LNCAP (cell line): ENCODE data around the gene MED10.

Experiments
- CTCF ChIP-seq: fragments of 450-650 bp; IDR thresholded peaks from 2 replicates; pipeline ENCODE4 v1.5.1; 2017; ENCODE audit warnings: mild to moderate bottlenecking

MED10 gene

DNA sequence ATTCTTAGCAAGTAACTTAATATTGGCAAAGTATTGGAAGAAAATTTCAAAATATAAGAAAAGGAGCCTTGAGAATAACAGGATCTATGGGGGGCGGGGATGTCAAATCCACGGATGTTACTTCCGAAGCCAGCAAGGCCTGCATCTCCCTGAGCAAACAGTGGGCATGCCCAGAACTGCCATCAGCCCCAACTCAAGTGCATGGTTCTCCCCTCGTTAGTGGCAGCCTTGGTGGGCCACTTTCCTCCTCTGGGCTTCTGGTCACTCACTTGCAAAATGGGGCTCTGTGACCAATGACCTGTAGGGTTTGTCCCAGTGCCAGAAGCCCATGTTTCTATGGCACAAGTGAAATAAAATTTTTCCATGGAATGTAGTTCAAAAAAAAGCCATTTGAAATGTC lies 27.2 kb upstream of the MED10 start:
- no peak for TF ChIP-seq CTCF

GRCh38 chr5:6404129-6404528 lies 25.8 kb upstream of the MED10 start:
- no peak for TF ChIP-seq CTCF

GRCh38 chr5:6403416-6403815 lies 25.1 kb upstream of the MED10 start:
- TF ChIP-seq CTCF, result no peak

- no peak for TF ChIP-seq CTCF
Observed at GRCh38 chr5:6402939-6403338, 24.6 kb upstream of the MED10 start.

DNA sequence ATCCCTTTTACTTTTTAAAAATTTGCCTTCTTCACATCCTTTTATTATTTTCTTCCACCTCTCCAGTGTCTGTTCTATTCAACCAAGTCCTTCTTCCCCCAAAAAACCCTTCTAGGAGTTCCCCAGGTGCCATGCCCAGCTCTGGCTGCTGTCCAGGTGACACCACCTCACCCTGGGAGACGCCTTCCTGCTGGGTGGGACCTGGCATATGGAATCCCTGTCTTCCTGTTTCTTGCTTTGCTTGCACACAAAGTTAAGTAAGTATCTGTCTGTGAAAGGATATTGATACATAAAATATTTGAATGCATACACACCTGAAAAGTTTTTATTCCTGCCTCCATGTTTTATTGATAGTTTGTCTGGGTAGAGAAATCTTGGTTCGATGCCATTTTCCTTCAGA lies 23.1 kb upstream of the MED10 start:
- TF ChIP-seq CTCF, result no peak

DNA sequence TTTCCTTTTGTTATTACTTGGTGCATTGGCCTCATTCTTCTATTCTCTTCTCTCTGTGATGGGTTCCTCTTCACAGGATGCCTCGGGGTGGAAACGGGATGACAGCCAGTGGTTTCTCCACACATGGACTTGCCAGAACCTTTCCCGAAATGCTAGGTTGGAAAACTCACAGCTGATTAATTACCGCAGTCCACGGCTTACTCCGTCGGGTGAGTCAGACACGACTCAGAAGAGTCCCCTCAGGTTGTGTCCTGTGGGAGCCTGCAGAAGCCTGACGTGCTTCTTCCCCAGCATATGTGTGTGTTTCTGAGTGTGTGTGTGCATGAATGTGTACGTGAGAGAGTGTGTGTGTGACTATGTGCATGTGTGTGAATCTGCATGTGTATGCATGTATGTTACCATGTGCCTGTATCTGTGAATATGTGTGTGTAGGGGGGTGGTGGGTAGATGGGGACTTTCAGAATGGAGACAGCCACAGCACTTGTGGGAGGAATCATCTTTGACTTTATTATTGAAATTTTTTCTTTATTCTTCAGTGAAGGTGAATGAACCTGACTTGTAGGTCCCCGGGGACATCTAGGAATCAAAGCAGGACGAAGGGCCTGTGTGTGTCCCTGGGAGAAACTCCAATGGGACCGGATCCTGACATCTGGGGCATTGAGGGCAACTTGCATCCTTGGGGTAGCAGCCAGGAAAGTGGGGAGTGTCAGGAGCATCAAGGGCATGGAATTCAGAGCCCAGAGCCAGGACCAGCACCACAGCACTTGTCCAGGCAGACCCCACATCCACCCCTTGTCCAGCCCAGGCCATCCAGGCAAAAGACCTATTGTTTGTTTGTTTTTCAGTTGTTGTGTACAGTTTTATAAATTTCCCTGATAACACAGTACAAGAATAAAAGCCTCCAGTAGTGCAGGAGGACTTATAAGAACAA lies 21.9 kb upstream of the MED10 start:
- TF ChIP-seq CTCF, result no peak

DNA sequence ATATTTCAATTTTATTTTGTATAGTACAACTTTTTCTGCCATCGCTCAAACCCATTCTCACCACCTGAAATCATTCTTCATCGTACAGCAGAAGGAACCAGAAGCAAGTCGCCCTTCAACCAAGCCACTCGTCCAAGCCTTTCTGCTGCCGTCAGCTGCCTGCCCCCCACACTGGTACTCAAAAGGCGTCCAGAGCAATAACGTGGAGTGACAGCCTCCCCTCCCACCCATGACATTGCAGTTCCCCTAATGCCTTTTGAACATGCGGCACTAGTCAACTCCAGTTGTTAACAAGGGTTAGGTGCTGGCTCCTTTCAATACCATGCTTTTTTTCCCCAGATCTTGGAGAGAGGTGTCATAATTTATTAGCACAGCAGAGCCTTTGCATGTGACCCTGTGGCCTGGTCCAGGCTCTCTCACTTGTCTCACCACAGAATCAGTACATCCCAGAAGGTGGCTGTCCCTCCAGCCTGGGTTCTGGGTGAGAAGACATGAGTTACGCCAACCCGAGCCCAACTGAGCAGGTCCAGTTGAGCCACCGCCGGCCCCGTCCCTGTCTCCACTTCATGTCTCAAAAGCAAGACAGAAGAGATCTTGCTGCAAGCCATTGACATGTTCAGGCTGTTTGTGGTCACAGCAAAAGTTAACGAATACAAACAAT lies 20.4 kb upstream of the MED10 start:
- TF ChIP-seq CTCF, result no peak
